ENCODE results near the gene VLDLR. TPM values are rescaled to one million over a fixed set of nuclear protein-coding genes. Genes with fewer than 3 reads are reported as not detected.

The VLDLR gene
- total and polyA plus RNA-seq, 12 donors, result 7.7 to 54.1 (median 32.7) TPM

DNA sequence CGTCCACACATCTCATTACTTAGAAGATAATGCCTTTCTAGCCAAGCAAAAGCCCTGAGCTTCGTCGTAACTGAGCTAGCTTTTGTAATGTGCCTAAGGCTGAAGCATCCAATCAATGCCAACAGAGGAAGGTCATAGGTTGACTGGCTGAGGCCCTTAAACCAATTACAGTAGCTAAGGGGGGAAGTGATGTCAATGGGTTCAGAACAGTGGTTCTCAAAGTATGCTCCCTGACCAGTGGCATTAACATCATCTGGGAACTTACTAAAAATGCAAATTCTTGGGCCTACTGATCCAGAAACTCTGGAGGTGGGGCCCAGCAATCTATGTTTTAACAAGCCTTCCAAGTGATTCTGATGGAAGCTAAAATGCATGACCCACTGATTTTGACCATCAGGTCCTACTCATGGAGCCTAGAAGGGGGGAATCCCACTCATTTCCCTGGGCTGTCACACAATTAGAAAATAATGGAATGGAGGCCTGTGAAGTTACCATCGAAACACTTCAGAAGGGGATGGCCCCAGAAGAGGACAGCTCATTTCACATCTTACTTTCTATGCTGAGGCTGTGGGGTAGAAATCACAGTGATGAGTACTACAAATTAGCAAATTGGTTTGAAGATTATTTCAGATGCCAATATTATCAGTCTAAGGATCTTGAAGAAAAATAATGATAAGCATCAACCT lies 4.8 kb upstream of the VLDLR start:
- no peaks in the 10 kb centered on the region for H3K9me3 ChIP-seq (replicated peaks in 1 of 3)
- no peak overlapping the region for H3K4me3 ChIP-seq
- intact Hi-C loops (cut with DNase I), result loop anchor here in 1 of 2 donors (10.0 kb wide), 1 partner anchor 122 kb away; no protein-coding TSS in a partner anchor
- no peaks in the 10 kb centered on the region for H3K36me3 ChIP-seq (replicated peaks in 1 of 2)
- H3K27ac ChIP-seq, result no peak overlapping the region
- H3K27me3 ChIP-seq, result no peaks in the 10 kb centered on the region
- no peak for DNase-seq
- H3K4me1 ChIP-seq (replicated peaks in 1 of 2), result no peaks in the 10 kb centered on the region
- TF ChIP-seq, protein P1, sequence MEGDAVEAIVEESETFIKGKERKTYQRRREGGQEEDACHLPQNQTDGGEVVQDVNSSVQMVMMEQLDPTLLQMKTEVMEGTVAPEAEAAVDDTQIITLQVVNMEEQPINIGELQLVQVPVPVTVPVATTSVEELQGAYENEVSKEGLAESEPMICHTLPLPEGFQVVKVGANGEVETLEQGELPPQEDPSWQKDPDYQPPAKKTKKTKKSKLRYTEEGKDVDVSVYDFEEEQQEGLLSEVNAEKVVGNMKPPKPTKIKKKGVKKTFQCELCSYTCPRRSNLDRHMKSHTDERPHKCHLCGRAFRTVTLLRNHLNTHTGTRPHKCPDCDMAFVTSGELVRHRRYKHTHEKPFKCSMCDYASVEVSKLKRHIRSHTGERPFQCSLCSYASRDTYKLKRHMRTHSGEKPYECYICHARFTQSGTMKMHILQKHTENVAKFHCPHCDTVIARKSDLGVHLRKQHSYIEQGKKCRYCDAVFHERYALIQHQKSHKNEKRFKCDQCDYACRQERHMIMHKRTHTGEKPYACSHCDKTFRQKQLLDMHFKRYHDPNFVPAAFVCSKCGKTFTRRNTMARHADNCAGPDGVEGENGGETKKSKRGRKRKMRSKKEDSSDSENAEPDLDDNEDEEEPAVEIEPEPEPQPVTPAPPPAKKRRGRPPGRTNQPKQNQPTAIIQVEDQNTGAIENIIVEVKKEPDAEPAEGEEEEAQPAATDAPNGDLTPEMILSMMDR (IDR thresholded peaks at IDR 0.05), result no peak
- no peak for TF ChIP-seq POLR2A (IDR thresholded peaks at IDR 0.05)
- 92 to 95% (median 94%) methylated on average over 4 of the region's 4 CpGs for whole genome bisulfite sequencing, 4 donors

DNA sequence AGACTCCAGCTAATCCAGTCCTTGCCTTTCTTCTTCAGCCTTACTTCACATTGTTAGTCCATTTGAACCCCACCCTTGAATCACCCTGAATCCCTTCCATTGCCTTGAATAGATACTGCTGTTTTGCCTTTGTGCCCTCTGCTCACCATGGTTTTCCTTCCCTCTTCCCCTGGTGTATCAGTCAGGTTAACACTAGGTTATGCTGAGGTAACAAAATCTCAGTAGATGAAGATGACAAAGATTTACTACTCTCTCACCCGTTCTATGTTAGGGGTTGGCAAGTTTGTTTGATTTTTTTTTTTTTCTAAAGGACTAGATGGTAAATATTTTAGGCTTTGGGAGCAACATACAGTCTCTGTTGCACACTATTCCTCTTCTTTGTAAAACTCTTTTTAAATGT lies 3.3 kb upstream of the VLDLR start:
- WGBS, 4 donors, result 79 to 93% (median 87%) methylated on average over 1 of the region's 1 CpG
- intact Hi-C loops (cut with DNase I), result loop anchor here in 1 of 2 donors (10.0 kb wide), 1 partner anchor 123 kb away; no protein-coding TSS in a partner anchor
- TF ChIP-seq, protein P1 (IDR thresholded peaks at IDR 0.05), result no peak
- TF ChIP-seq POLR2A (IDR thresholded peaks at IDR 0.05), result no peak
- no peak overlapping the region for H3K4me3 ChIP-seq
- no peaks in the 10 kb centered on the region for H3K36me3 ChIP-seq (replicated peaks in 1 of 2)
- H3K27me3 ChIP-seq, result no peaks in the 10 kb centered on the region
- H3K4me1 ChIP-seq (replicated peaks in 1 of 2), result peaks cover 5% of the 10 kb centered on the region in 2 donors
- H3K9me3 ChIP-seq (replicated peaks in 1 of 3), result no peaks in the 10 kb centered on the region
- DNase-seq, result no peak
- no peak overlapping the region for H3K27ac ChIP-seq

DNA sequence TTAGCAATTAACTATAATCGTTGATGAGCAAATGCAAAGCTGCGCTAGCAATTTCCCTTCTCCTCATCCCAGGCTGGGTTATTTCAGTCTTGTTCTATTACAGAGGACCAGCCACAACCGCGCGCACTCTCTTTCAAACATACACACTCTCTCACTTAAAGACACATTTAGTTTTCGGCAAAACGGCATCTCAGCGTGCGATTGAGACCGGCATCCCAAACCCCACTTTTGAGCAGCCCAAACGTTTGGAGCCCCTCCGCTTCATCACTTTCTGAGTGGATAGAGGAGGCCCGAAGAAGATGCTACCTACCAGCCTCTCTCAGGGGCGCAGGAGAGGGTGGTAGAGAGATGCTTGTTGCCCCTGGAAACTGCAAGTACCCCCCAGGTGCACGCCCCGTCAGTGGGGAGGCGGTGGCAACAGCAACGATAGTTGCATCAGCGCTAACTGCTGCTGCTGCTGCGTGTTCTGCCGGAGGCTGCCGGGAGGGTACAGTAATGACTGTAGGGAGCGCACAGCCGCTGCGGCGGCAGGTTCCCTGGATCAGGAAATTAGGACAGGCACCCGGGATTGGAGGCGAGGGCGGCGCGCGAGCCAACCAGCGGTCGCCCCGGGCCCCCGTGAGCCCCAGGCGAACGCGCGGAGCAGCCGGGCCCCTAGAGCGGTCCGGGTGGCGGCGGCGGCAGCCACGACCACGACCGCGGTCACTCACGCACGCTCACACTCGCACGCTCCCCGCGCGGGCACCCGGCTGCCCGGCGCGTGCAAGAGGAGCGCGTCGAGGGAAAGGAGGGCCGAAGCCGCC lies 467 bp upstream of the VLDLR start:
- intact Hi-C loops (cut with DNase I), result no loop called here
- peak; percentile 83 to 93 (median 90) for DNase-seq

More for the DNA sequence above, 467 bp upstream of the VLDLR start:
- H3K4me3 ChIP-seq, result peak overlapping the region in 3 of 4 donors; percentile 69 to 88 (median 87)
- H3K36me3 ChIP-seq (replicated peaks in 1 of 2), result no peaks in the 10 kb centered on the region
- peak in 1 of 2 donors; percentile 86 for TF ChIP-seq POLR2A (IDR thresholded peaks at IDR 0.05)
- TF ChIP-seq, protein P1 (IDR thresholded peaks at IDR 0.05), result peak in 5 of 6 experiments; percentile 17 to 41 (median 31)
- no peaks in the 10 kb centered on the region for H3K9me3 ChIP-seq (replicated peaks in 1 of 3)
- H3K4me1 ChIP-seq (replicated peaks in 1 of 2), result peaks cover 6 to 27% of the 10 kb centered on the region in 2 donors
- no peaks in the 10 kb centered on the region for H3K27me3 ChIP-seq
- 3 to 7% (median 5%) methylated on average over 20 to 66 of the region's 66 CpGs for WGBS, 4 donors
- peak overlapping the region in 4 of 5 donors; percentile 81 to 87 (median 84) for H3K27ac ChIP-seq
